Thymus (tissue), 11 donors: ENCODE results near the gene FBN2. TPM values are rescaled to one million over a fixed set of nuclear protein-coding genes. Genes with fewer than 3 reads are reported as not detected.
A peak's percentile ranks its signal among the peaks of the same experiment; 100 is the strongest.
"Not testable (repeated sequence)": the region's sequence is repeated elsewhere in the genome, so short reads cannot be mapped to it uniquely, and the experiment has no call there.

ENCODE experiments used
- DNase-seq, 9 donors: peaks; one replicate each; pipeline ENCODE4 v3.0.0-alpha.2; 2013; ENCODE audit warnings: low spot score in 9 of 9, low read depth in 6 of 9, missing footprints in 1 of 9
- H3K27ac ChIP-seq, 2 donors: one replicate each; pipeline ENCODE4 v1.5.1; 2013; ENCODE audit warnings: control low read depth in 1 of 2, low read depth in 1 of 2, low read length in 1 of 2, mild to moderate bottlenecking in 1 of 2, moderate library complexity in 1 of 2
- H3K27me3 ChIP-seq, 2 donors: one replicate each; pipeline ENCODE4 v1.5.1; 2013; ENCODE audit warnings: low read length in 1 of 2; ENCODE audit not compliant: control insufficient read depth in 2 of 2, insufficient read depth in 1 of 2
- H3K36me3 ChIP-seq, 2 donors: one replicate each; pipeline ENCODE4 v1.5.1; 2013; ENCODE audit warnings: low read length in 1 of 2, mild to moderate bottlenecking in 1 of 2, moderate library complexity in 1 of 2; ENCODE audit not compliant: control insufficient read depth in 2 of 2, insufficient read depth in 2 of 2
- H3K4me1 ChIP-seq, 2 donors: one replicate each; pipeline ENCODE4 v1.5.1; 2013; ENCODE audit warnings: low read length in 2 of 2; ENCODE audit not compliant: control insufficient read depth in 2 of 2, insufficient read depth in 2 of 2
- H3K4me3 ChIP-seq, 2 donors: one replicate each; pipeline ENCODE4 v1.5.1; 2013; ENCODE audit warnings: low read length in 2 of 2, control low read depth in 1 of 2, mild to moderate bottlenecking in 1 of 2
- H3K9me3 ChIP-seq, 2 donors: one replicate each; pipeline ENCODE4 v1.5.1; 2013; ENCODE audit warnings: low read length in 1 of 2, mild to moderate bottlenecking in 1 of 2; ENCODE audit not compliant: control insufficient read depth in 2 of 2, insufficient read depth in 1 of 2
- WGBS: extraction: QIAGEN DNeasy Blood & Tissue Kit; methylation state at CpG from one replicate; pipeline ENCODE4 v1.1.7; 2013; 5-methylcytosine and 5-hydroxymethylcytosine counted together
- polyA plus RNA-seq: library from polyadenylated mRNA; stranded (reverse); fragments of 200-250 nt; gene quantifications from one replicate; pipeline ENCODE4 v1.2.3, GENCODE V29; 2013
- total RNA-seq: library from RNA; stranded (reverse); fragments of 120-200 nt; gene quantifications from one replicate; pipeline ENCODE4 v1.2.4, GENCODE V29; 2013
- donor health status: healthy.

Gene FBN2
- total and polyA plus RNA-seq, 2 donors, result 0.23 to 5.5 TPM

GRCh38 chr5:128527077-128527476, 11.0 kb downstream of the FBN2 start:
- no peaks in the 10 kb centered on the region for H3K36me3 ChIP-seq
- peaks cover 0 to 2% of the 10 kb centered on the region in 2 donors for H3K4me1 ChIP-seq
- no peaks in the 10 kb centered on the region for H3K27me3 ChIP-seq
- DNase-seq, result no peak
- H3K9me3 ChIP-seq, result no peaks in the 10 kb centered on the region
- no peak overlapping the region for H3K27ac ChIP-seq
- H3K4me3 ChIP-seq, result no peak overlapping the region

GRCh38 chr5:128522336-128522735, 15.7 kb downstream of the FBN2 start:
- H3K36me3 ChIP-seq, result no peaks in the 10 kb centered on the region
- H3K9me3 ChIP-seq, result no peaks in the 10 kb centered on the region
- H3K27ac ChIP-seq, result peak overlapping the region in 1 of 2 donors; percentile 1
- no peaks in the 10 kb centered on the region for H3K27me3 ChIP-seq
- peak in 2 of 9 donors; percentile 17 to 51 for DNase-seq
- peaks cover 0 to 4% of the 10 kb centered on the region in 2 donors for H3K4me1 ChIP-seq
- 3% methylated on average over 5 of the region's 5 CpGs for WGBS
- no peak overlapping the region for H3K4me3 ChIP-seq

- WGBS, result 91% methylated on average over 1 of the region's 1 CpG
- H3K9me3 ChIP-seq, result no peaks in the 10 kb centered on the region
- no peaks in the 10 kb centered on the region for H3K27me3 ChIP-seq
- no peak overlapping the region for H3K4me3 ChIP-seq
- no peaks in the 10 kb centered on the region for H3K36me3 ChIP-seq
- no peak for DNase-seq
- H3K27ac ChIP-seq, result no peak overlapping the region
- peaks cover 0 to 4% of the 10 kb centered on the region in 2 donors for H3K4me1 ChIP-seq
These were observed 18.2 kb downstream of the FBN2 start for GRCh38 chr5:128519827-128520226.

DNA sequence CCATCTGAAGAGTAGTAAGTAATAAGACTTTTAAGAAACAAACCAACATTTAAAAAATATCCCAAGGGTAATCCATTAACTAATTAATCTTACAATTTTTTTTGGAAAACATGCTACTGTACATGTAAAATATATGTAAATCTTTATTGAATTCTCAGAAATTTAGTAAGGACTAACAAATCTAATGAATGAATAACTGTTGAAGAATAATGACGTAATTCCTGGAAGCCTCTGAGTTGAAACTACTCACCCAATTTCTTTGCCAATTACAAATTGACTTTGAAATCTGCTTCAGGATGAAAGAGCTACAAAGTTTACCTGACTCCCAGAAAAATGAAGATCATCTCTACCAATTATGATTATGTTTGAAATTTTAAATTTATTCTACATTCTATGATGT, 21.1 kb downstream of the FBN2 start:
- H3K9me3 ChIP-seq, result no peaks in the 10 kb centered on the region
- no peak overlapping the region for H3K4me3 ChIP-seq
- H3K27ac ChIP-seq, result no peak overlapping the region
- WGBS, result 96% methylated on average over 1 of the region's 1 CpG
- no peaks in the 10 kb centered on the region for H3K36me3 ChIP-seq
- no peak for DNase-seq
- H3K4me1 ChIP-seq, result peaks cover 0 to under 1% of the 10 kb centered on the region in 2 donors
- no peaks in the 10 kb centered on the region for H3K27me3 ChIP-seq

GRCh38 chr5:128513806-128514205, 24.2 kb downstream of the FBN2 start:
- no peak for DNase-seq

GRCh38 chr5:128512894-128513293, 25.2 kb downstream of the FBN2 start:
- Histone ChIP-seq H3K9me3 (no peaks in the 10 kb centered on the region), H3K4me3 (no peak overlapping the region), H3K27me3 (no peaks in the 10 kb centered on the region), H3K27ac (no peak overlapping the region), H3K4me1 (no peaks in the 10 kb centered on the region), H3K36me3 (no peaks in the 10 kb centered on the region)
- DNase-seq, result no peak
- WGBS, result 82% methylated on average over 2 of the region's 2 CpGs

More at GRCh38 chr5:128513806-128514205, 24.2 kb downstream of the FBN2 start:
- no peaks in the 10 kb centered on the region for H3K4me1 ChIP-seq
- no peak overlapping the region for H3K4me3 ChIP-seq
- no peaks in the 10 kb centered on the region for H3K27me3 ChIP-seq
- no peaks in the 10 kb centered on the region for H3K9me3 ChIP-seq
- 31% methylated on average over 1 of the region's 1 CpG for WGBS
- H3K36me3 ChIP-seq, result no peaks in the 10 kb centered on the region
- no peak overlapping the region for H3K27ac ChIP-seq

- 95% methylated on average over 2 of the region's 2 CpGs for WGBS
- H3K9me3 ChIP-seq, result peaks cover 0 to 10% of the 10 kb centered on the region in 2 donors
These were observed 31.4 kb downstream of the FBN2 start for GRCh38 chr5:128506643-128507042.

DNA sequence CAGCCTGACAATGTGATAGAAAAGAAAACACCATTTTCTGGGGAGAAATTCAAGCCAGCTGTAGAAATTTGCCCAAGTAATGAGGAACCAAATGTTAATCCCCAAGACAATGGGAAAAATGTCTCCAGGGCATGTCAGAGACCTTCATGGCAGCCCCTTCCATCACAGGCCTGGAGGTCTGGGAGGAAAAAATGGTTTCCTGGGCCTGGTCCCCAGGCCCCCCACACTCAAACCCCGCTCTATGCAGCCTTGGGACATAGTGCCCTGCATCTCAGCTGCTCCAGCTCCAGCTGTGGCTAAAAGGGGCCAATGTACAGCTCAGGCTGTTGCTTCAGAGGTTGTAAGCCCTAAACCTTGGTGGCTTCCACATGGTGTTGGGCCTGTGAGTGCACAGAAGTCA, 34.3 kb downstream of the FBN2 start:
- H3K36me3 ChIP-seq, H3K4me3 ChIP-seq, DNase-seq, H3K27ac ChIP-seq, H3K4me1 ChIP-seq, H3K27me3 ChIP-seq, H3K9me3 ChIP-seq: not testable (repeated sequence)
- WGBS, result 81% methylated on average over 1 of the region's 1 CpG

More at GRCh38 chr5:128506643-128507042, 31.4 kb downstream of the FBN2 start:
- no peak overlapping the region for H3K27ac ChIP-seq
- no peak overlapping the region for H3K4me3 ChIP-seq
- no peaks in the 10 kb centered on the region for H3K4me1 ChIP-seq
- no peak for DNase-seq
- no peaks in the 10 kb centered on the region for H3K36me3 ChIP-seq
- H3K27me3 ChIP-seq, result no peaks in the 10 kb centered on the region

DNA sequence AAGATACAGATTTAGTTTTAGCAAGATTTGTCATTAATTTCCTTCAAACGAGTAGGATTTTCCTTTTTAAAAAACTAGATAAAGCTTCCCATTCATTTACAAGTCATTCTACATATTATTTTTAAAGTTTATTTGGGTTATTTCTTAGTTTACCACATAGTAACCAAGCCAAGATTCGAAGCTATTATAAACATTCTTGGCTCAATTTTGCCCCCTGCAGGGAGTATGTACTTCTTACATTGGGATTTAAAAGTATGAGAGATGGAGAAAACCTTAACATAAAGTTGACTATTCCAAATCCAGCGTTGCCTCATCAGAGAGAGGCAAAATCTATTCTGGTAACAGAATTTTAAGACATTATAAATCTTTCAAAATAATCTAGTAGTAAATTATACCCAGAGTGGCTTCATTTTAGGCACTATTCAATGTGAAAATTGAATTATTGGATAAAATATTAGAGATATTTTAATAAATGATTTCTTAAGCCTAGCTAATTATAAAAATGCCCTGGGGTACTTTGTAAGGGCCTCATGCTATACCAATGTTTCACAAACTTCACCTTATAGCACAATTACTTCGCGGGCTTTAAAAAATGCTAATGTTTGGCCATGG, 39.1 kb downstream of the FBN2 start:
- 72% methylated on average over 5 of the region's 5 CpGs for WGBS
- peaks cover 0 to 5% of the 10 kb centered on the region in 2 donors for H3K9me3 ChIP-seq
- peak in 3 of 9 donors; percentile 10 to 49 (median 15) for DNase-seq

More for the DNA sequence above, 39.1 kb downstream of the FBN2 start:
- H3K36me3 ChIP-seq, result no peaks in the 10 kb centered on the region
- H3K4me1 ChIP-seq, result no peaks in the 10 kb centered on the region
- H3K27me3 ChIP-seq, result no peaks in the 10 kb centered on the region
- H3K27ac ChIP-seq, result no peak overlapping the region
- H3K4me3 ChIP-seq, result no peak overlapping the region
